Mucosa of gallbladder (tissue), 1 donor: ENCODE results near the gene EXOC3. TPM values are rescaled to one million over a fixed set of nuclear protein-coding genes. Genes with fewer than 3 reads are reported as not detected.
"Not testable (repeated sequence)": the region's sequence is repeated elsewhere in the genome, so short reads cannot be mapped to it uniquely, and the experiment has no call there.

Experiments used
- DNase-seq: peaks from one replicate; pipeline ENCODE4 v3.0.0-alpha.2; 2020; ENCODE audit warnings: low spot score
- total RNA-seq: library from RNA; stranded (reverse); gene quantifications from one replicate; pipeline ENCODE4 v1.2.1, GENCODE V29; 2021
- donor health status: DM: no; HTN: no; CAD: no.

The EXOC3 gene
- total RNA-seq, 1 donor from 2014 or later: 71.6 TPM

DNA sequence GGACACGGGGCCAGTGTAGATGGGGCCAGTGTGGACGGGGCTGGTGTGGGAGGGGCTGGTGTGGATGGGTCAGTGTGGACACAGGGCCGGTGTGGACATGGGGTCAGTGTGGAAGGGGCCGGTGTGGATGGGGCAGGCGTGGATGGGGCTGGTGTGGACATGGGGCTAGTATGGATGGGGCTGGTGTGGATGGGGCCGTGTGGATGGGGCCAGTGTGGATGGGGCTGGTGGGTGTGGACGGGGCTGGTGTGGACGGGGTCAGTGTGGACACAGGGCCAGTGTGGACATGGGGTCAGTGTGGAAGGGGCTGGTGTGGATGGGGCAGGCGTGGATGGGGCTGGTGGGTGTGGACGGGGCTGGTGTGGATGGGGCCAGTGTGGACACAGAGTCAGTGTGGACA, 57.5 kb downstream of the EXOC3 start:
- no peak for DNase-seq

DNA sequence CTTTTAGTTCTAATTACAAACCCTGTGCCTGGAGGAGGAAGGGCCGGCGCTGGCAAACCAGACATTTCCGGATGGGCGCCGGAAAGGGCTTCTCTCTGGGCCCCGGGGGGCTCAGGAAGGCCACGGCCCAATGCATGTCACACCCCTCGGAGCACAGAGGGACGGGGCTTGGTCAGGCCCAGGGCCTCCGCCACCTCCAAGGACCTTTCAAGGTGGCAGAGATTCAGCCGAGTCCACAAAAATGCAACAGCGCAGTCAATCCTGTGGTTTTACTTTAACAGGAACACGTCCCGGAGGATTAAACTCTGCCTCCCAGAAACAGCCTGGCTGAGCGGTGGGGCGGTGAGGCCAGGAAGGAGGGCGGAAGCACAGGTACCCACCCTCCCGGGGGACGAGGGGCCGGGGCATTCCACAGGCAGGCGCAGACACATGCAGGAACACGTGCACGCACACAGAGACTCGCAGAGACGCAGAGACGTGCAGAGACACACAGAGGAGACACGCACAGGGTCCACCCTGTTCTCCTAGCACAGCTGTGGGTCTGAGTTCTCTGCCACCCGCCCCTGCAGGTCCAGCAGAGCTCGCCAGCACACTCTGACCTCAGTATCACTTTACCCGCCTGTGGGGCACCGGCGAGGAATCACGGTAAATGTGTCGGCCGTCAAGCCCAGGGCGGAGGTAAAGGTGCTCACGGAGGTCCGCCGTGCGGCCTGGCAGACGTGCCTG, 58.3 kb downstream of the EXOC3 start:
- DNase-seq: peak; percentile 61

DNA sequence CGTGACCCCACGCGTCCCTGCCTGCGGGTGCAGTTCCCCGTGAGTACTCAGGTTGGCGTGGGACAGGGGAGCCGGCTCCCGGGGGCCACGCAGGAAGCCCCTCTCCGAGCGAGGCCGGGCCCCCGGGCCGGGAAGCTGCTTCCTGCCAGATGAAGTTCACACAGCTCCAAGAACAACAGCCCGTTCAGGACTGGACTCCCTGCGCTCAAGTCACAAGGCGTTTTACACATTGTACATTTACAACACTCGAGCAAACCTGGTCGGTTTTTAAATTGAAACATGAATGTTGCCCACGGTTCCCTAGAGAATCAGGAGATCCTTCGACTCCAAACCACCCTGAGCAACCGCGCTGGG, 58.8 kb downstream of the EXOC3 start:
- no peak for DNase-seq

DNA sequence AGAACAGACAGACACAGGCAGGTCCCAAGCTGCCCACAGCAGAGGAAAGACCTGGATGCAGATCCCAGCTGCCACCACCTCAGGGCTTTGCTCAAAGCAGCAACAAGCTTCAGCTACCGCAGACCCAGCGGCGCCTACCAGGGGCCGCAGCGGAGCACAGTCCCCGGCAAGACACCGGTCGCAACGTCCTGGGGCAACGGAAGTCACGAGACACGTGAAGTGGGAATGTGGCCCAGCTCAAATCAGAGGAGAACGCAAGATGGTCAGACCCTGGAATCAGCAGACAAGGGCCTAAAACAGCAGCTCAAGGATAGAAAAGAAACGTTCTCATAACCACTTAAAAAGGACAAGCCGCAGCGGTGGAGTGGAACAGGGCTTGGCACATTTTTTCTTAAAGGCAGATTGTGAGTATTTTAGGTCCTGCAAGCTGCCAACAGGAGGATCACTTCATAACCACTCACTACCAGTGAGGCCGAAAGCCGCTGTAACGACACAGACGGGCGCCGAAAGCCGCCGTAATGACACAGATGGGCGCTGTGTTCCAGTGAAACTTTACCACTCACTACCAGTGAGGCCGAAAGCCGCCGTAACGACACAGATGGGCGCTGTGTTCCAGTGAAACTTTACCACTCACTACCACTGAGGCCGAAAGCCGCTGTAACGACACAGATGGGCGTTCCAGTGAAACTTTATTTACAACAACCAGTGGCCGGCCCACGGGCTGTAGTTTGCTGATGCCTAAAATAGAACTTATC, 59.5 kb downstream of the EXOC3 start:
- no peak for DNase-seq

DNA sequence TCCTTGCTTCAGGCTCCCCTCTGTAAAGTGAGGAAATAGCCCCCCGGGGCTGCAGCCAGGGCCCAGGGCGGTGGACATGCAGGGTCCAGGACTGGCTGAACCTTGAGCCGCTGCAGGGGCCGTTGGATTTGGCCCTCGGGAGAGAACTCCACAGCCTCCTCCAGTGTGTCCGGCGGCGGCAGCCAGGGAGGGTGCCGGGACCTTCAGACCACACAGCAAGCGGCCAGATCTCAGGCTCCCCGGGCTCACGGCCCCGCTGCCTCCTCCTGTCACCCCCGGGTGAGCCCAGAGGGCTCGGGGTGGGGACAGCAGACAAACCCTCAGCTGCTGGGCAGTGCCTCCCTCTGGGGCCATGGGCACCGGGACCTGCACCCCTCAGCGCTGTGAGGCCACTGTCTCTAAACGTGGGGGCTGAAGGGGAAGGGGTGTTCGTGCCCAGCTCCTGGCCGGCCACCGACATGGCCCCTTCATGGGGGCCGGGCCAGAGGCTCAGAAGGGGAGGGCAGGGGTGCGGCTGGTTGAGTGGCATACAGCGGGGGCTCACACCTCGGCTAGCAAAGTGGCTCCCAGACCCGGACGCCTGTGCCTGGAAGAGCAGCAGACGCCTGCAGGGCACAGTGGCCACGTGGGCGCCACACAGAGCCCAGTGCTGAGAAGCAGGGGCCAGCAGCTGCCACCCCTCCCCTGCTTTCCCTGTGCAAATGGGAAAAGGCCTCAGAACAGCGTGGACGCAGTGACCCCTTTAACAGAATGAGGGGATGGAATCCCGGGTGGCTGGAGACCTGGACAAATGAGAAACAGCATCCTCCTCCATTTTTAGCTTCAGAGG, 61.6 kb downstream of the EXOC3 start:
- no peak for DNase-seq

DNA sequence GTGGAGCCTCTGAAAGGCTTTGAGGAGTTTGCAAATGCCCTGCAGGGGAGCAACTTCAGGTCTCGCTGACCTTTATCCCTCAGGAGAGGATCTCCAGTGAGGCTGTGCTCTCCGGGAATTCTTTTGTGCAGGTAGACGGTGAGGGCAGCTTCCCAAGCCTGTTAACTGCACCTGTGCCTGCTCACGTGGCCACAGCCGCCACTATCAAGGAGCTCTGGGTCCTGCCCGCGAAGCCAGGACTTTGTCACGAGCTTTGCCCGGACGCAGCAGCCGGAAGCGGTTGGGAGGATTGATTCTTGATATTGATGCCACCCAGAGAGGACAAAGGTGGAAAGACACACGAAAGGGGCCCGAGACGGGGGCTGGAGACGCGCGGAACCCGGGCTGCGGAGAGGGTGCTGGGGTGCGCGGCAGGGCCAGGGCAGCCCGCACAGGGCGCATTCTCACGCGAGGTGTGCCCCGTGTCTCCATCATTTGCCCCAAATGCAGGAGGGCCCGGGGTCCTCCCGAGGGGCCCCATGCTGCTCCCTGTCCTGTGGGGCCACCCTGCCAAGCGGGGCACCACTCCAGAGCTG, 63.1 kb downstream of the EXOC3 start:
- DNase-seq: peak; percentile 91

DNA sequence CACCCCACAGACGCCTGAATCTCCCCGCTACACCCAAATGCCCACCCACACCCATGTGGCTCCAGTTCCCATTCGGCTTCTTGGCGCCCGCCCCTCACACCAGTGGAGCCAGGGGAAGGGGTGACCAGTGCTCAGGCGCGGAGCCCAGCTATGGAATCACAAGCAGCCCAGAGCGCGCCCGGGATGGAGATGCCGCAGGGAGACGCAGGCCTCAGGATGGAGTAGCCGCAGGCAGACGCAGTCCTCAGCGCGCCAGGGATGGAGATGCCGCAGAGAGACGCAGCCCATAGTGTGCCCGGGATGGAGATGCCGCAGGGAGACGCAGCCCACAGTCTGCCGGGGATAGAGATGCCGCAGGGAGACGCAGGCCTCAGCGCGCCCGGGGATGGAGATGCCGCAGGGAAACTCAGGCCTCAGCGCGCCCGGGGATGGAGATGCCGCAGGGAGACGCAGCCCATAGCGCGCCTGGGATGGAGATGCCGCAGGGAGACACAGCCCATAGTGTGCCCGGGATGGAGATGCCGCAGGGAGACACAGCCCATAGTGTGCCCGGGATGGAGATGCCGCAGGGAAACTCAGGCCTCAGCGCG, 65.1 kb downstream of the EXOC3 start:
- not testable (repeated sequence) for DNase-seq

DNA sequence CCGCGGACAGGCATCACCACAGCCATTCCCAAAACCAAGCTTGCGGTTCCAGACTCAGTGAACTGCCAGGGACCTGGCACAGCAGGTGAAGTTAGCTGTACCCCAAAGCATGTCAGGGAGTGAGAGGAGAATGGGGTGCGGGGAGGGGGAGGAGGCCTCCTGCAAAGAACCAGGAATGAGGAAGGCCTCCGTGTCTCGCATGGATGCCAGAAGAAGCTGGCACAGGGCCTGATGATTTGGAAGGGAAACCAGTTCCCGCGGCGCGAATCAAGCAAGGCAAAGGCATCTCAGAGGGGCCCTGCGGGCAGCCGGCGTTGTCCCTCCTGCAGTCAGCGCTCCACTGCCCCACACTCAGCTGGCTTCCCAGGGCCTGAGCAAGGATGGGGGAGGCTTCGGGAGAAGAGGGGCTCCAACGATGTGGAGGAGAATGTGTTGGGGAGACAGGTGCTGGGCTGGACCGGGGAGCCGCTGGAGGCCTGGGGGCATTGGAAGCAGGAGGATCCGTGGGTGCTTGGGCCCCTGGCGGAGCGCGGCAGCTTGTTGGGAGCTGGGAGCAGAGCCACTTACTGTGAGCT, 66.7 kb downstream of the EXOC3 start:
- peak; percentile 50 for DNase-seq

DNA sequence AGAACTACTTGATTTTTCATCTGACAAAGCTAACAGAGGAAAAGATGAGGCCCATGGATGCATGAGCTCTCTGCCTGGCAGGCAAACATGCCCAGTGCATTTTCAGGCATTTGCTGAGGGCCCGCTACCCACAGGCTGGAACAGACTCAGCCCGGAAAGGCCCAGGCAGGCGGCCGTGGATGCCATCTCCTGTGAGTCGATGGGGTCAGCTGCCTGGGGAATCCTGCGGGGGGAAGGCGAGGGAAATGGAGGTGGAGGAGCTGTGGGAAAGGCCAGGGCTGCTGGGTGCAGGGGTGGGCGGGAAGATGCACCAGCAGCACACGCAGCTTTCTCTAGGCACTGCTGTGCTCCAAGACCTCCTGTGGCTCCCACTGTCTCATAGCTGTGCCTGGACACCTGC, 67.5 kb downstream of the EXOC3 start:
- DNase-seq: no peak

DNA sequence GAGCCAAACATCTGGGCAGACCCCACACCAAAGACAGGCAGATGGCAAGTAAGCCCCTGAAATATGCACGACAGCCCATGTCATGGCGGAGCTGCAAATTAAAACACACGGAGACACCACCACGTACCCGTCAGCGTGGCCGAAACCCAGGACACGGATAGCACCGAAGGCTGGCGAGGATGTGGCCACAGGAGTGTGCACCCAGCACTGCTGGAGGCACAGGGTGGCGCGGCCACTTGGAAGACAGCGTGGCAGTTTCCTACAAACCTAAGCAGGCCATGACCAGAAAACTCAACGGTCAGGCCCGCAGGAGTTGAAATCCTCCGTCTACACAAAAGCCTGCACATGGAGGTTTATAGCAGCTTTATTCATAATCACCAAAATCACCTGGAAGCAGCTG, 68.5 kb downstream of the EXOC3 start:
- no peak for DNase-seq

DNA sequence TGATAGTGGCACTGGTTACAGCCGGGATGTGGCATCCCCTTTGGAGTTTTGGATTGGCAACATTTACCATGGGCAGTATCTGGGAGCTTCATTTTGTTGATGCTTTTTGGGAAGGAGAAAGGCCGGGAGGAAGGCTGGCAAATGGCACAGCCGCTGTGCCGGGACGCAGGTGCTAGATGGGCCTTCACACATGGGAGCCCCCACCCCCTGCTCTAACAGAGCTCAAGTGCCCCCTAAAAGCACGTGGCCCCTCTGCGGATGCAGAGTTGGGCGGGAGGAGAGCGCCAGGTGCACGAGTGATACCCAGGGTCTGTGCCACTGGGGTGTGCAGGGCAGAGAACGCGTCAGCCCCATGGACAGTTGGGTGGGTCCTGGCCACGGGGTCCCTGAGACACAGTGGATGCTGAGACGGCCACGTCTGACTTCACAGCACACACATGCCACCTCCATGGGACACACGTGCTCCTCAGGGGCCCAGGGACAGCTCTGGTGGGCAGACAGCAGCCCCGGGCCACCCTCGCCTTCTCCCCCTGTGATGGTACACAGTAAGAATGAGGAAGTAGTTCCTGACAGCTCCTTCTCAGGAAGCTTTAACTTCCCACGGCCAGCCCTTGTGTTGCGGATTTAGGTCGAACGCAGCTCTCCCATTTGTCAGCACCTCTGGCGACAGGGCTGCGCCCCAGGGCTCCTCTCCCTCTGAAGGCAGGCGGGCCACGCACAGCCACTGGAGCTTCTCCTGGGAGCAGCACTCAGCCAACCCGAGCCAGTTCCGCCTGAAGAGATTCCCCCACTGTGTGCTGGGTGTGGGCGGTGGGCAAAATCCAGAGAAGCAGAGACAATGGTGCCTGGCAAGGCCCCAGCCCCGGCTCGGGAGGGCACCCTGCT, 70.5 kb downstream of the EXOC3 start:
- no peak for DNase-seq

DNA sequence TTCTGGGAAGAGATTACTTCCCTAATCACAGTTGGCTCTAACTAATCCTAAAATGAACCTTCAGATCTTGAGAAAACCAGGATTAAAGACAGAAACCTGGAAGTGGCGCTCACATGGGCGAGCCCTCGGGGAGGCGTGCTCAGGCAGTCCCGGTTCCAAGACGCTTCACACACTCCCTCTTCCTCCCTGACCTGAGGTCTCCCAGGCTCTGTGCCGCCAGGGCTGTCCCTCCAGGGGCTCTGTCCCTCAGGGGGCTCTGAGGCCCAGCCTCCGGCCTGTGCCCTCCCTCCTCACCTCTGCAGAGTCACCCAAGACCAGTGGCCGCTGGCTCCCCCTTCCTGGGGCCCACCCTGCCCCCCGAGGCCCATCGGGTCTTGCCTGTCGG, 71.1 kb downstream of the EXOC3 start:
- no peak for DNase-seq

DNA sequence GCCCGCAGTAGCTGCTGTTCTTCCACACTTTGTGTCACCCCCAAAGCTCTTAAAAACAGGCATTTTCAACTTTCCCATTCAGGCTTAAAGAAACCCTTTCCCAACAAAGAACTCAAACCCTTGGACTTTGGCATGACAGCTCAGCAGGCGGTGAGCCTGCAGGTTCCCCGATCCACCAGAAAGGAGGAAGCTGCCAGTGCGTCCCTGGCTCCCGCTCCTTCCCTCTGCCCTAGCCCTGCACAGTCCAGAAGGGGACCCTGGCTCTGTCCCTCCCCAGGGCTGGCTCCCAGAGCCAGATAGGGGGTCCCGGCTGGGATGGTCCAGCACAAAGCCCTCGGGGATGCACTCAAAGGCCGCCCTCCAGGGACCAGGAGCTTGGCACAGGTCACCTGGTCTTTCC, 71.7 kb downstream of the EXOC3 start:
- DNase-seq: peak; percentile 53

DNA sequence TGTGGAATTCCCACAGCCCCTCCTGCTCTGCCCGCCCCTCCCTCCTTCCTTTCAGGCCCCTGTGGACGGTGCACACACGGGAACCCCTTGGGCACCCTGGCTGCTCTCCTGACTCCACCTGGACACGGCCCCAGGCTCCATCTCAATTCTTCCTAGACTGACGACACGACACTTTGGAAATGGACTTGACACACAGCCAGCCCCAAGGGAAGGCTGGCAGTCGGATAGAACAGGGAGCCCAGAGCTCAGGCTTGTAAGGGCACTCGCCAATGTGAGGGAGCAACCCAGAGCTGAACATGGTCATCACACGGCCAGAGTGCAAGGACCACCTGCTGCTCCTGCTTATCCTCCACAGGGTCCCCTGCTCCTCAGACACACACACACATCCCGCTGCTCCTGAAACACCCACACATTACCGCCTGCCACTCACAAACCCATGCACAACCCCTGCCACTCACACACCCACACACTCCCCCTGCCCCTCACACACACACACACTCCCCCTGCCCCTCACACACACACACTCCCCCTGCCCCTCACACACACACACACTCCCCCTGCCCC, 72.4 kb downstream of the EXOC3 start:
- DNase-seq: no peak

DNA sequence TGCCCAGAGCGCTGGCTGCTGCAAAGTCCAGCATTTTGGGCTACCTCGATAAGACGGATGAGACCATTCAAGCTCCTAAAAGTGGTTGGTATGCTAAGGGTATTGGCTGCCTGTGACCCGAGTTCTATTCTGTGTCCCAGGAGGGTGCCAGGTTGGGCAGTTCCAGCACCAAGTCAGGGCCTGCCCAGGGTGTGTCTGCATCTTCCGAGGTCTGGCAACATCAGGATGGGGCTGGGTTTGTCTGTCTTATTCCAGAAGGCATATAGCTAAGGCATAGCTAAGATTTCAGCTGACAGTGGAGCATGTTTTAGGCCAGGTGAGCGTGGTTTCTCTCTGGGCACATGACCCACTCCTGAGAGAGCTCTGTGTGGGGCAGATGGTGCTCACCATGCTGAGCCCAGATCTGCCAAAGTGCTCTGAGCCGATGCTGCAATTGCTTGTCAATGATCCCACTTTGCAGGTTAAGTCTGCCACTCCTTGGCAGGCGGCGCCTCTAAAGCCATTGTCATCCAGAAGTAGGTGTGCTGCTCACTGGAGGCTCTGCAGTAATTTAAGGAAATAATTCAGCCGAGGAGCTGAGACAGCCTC, 73.5 kb downstream of the EXOC3 start:
- DNase-seq: no peak

Other genes with a start within 250 kb of the EXOC3 start
- gene CCDC127, start 225.0 kb upstream of the EXOC3 start, total RNA-seq: 7.0 TPM
- gene SDHA, start 224.9 kb upstream of the EXOC3 start, total RNA-seq: 140 TPM
- 97.1 TPM for gene PDCD6, start 171.5 kb upstream of the EXOC3 start, total RNA-seq
- 3.5 TPM for gene AHRR, start 121.5 kb upstream of the EXOC3 start, total RNA-seq
- 537 TPM for gene SLC9A3, start 81.3 kb downstream of the EXOC3 start, total RNA-seq
- 26.7 TPM for gene CEP72, start 169.2 kb downstream of the EXOC3 start, total RNA-seq